ENCODE data around the gene RPS3A.

The RPS3A gene

GRCh38 chr4:151099976-151100417 is 569 bp downstream of the RPS3A start:
- DNase-seq (ENCODE audit: extremely low read depth, low read depth) = no peak
- TF ChIP-seq, protein P1, sequence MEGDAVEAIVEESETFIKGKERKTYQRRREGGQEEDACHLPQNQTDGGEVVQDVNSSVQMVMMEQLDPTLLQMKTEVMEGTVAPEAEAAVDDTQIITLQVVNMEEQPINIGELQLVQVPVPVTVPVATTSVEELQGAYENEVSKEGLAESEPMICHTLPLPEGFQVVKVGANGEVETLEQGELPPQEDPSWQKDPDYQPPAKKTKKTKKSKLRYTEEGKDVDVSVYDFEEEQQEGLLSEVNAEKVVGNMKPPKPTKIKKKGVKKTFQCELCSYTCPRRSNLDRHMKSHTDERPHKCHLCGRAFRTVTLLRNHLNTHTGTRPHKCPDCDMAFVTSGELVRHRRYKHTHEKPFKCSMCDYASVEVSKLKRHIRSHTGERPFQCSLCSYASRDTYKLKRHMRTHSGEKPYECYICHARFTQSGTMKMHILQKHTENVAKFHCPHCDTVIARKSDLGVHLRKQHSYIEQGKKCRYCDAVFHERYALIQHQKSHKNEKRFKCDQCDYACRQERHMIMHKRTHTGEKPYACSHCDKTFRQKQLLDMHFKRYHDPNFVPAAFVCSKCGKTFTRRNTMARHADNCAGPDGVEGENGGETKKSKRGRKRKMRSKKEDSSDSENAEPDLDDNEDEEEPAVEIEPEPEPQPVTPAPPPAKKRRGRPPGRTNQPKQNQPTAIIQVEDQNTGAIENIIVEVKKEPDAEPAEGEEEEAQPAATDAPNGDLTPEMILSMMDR (IDR thresholded peaks at IDR 0.05; ENCODE audit: low read depth, low read length) = no peak

- TF ChIP-seq, protein P1 (IDR thresholded peaks at IDR 0.05; ENCODE audit: low read depth, low read length) = no peak
- no peak for DNase-seq (ENCODE audit: extremely low read depth, low read depth)
These were observed 1.1 kb downstream of the RPS3A start for GRCh38 chr4:151100531-151100930.

DNA sequence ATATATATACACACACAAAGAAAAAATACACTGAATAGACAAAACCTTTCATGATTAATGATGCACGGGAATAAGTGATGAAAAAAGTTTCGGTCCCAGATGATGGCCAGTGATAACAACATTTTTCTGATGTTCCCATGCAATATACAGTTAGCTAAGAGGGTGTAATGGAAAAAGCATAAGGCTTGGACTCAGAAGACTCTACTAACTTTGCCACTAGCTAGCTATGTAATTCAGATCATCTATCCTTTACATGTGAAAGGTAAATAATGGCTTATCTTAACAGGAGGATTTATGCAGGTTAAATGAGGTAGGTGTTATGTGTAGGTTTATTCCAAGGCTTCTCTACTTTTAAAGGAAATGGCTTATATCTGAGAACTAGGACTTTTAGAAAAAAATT is 4.3 kb downstream of the RPS3A start:
- no peak for DNase-seq (ENCODE audit: extremely low read depth, low read depth)
- TF ChIP-seq, protein P1 (IDR thresholded peaks at IDR 0.05; ENCODE audit: low read depth, low read length) = no peak

DNA sequence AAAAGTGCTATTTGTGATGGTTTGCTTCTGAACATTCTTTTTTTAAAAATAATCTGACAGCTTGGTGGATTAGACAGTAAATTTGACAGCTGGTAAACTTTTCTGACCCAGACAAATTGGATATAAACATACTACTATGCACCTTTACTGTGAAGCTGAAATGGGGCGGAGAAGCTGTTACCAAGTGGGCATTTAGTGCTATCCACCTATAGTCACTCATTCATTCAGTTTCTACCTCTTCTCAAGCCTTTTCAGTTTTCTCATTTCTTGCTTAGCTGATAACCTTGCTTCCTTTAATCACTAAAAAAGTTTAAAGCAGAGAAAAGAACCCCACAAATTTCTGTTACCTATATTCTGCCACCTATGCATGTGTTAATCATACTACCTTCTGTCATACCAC is 5.2 kb downstream of the RPS3A start:
- TF ChIP-seq, protein P1 (IDR thresholded peaks at IDR 0.05; ENCODE audit: low read depth, low read length) = no peak
- no peak for DNase-seq (ENCODE audit: extremely low read depth, low read depth)

GRCh38 chr4:151105454-151106032 is 6.1 kb downstream of the RPS3A start:
- DNase-seq (ENCODE audit: extremely low read depth, low read depth) = no peak
- TF ChIP-seq, protein P1 (IDR thresholded peaks at IDR 0.05; ENCODE audit: low read depth, low read length) = no peak

GRCh38 chr4:151107063-151107462 is 7.6 kb downstream of the RPS3A start:
- TF ChIP-seq, protein P1 (IDR thresholded peaks at IDR 0.05; ENCODE audit: low read depth, low read length) = no peak
- DNase-seq (ENCODE audit: extremely low read depth, low read depth) = no peak

DNA sequence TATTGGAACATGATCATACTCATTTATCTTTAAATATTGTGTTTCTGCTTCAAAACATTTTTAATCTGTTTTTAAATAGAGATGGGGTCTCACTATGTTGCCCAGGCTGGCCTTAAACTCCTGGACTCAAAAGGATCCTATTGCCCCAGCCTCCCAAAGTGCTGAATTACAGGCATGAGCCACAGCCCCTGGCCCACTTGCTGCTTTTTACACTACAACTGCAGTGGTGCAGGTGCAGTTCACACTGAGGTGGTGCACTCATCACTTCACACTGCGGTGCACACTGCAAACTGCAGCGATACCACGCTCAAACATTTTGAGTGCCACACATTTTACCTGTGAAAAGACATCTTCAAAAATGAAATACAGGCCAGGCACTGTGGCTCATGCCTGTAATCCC is 10.8 kb downstream of the RPS3A start:
- TF ChIP-seq, protein P1 (IDR thresholded peaks at IDR 0.05; ENCODE audit: low read depth, low read length) = no peak
- no peak for DNase-seq (ENCODE audit: extremely low read depth, low read depth)

All from AG09319 (cell line).